Activated CD8-positive, alpha-beta memory T cell treated with anti-CD3 and anti-CD28 coated beads for 36 hours (primary cell): ENCODE results near the gene RNF39. TPM values are rescaled to one million over a fixed set of nuclear protein-coding genes. Genes with fewer than 3 reads are reported as not detected.

Source experiments
- CTCF ChIA-PET: fragments of 350-600 bp; sonication (Branson Sonifier 250); formaldehyde crosslinking; loops from one replicate; lab custom pipeline; 2021; ENCODE audit warnings: antibody characterized with exemption; lab: Charles Lee
- POLR2A ChIA-PET: fragments of 350-600 bp; sonication (Branson Sonifier 250); formaldehyde crosslinking; loops from one replicate; lab custom pipeline; 2021; ENCODE audit warnings: antibody characterized with exemption; lab: Charles Lee
- total RNA-seq, 2 experiments: library from RNA; stranded (reverse); gene quantifications; one replicate each; pipeline ENCODE4 v1.2.3, GENCODE V29; 2021

Gene RNF39
- total RNA-seq, 2 experiments from 2014 or later: not detected

GRCh38 chr6:30100585-30101443, 25.2 kb upstream of the RNF39 start:
- ChIA-PET POLR2A (no interaction called here), CTCF (interaction anchor here (1.5 to 6.5 kb wide), 2 partner anchors 25 to 31 kb away, joined by 5 to 136 read pairs; no protein-coding TSS in a partner anchor)

GRCh38 chr6:30100154-30100553, 24.6 kb upstream of the RNF39 start:
- ChIA-PET POLR2A (no interaction called here), CTCF (no interaction called here)

- POLR2A ChIA-PET: no interaction called here
- CTCF ChIA-PET: no interaction called here
Measured at GRCh38 chr6:30097902-30098768, 22.6 kb upstream of the RNF39 start.

- POLR2A ChIA-PET: no interaction called here
Measured at GRCh38 chr6:30096829-30097228, 21.3 kb upstream of the RNF39 start.

GRCh38 chr6:30093951-30094661, 18.5 kb upstream of the RNF39 start:
- POLR2A ChIA-PET: no interaction called here
- CTCF ChIA-PET: interaction anchor here (0.8 kb wide), 1 partner anchor 37 kb away, joined by 3 read pairs; no protein-coding TSS in a partner anchor

More at GRCh38 chr6:30096829-30097228, 21.3 kb upstream of the RNF39 start:
- CTCF ChIA-PET: interaction anchor here (0.8 to 1.3 kb wide), 2 partner anchors 31 to 35 kb away, joined by 4 read pairs; no protein-coding TSS in a partner anchor

- POLR2A ChIA-PET: no interaction called here
Measured at GRCh38 chr6:30092852-30093543, 17.4 kb upstream of the RNF39 start.

GRCh38 chr6:30091577-30092381, 16.2 kb upstream of the RNF39 start:
- POLR2A ChIA-PET: no interaction called here
- CTCF ChIA-PET: interaction anchor here (0.6 to 2.4 kb wide), 3 partner anchors 11 to 255 kb away, joined by 5 to 9 read pairs (median 6); no protein-coding TSS in a partner anchor

More at GRCh38 chr6:30092852-30093543, 17.4 kb upstream of the RNF39 start:
- CTCF ChIA-PET: interaction anchor here (2.4 kb wide), 1 partner anchor 38 kb away, joined by 9 read pairs; no protein-coding TSS in a partner anchor

- CTCF ChIA-PET: no interaction called here
Measured at GRCh38 chr6:30087876-30088275, 12.3 kb upstream of the RNF39 start.

GRCh38 chr6:30077218-30077617, 1.6 kb upstream of the RNF39 start:
- ChIA-PET CTCF (no interaction called here), POLR2A (no interaction called here)

More at GRCh38 chr6:30087876-30088275, 12.3 kb upstream of the RNF39 start:
- POLR2A ChIA-PET: no interaction called here

GRCh38 chr6:30075790-30076732, 492 bp upstream of the RNF39 start:
- ChIA-PET POLR2A (no interaction called here), CTCF (interaction anchor here (1.3 to 2.6 kb wide), 2 partner anchors 27 to 55 kb away, joined by 5 to 7 read pairs; no protein-coding TSS in a partner anchor)

GRCh38 chr6:30074331-30075093, 1.1 kb downstream of the RNF39 start:
- ChIA-PET CTCF (interaction anchor here (1.0 to 2.6 kb wide), 2 partner anchors 29 to 57 kb away, joined by 5 to 7 read pairs; no protein-coding TSS in a partner anchor), POLR2A (no interaction called here)

GRCh38 chr6:30073489-30074235, 1.9 kb downstream of the RNF39 start:
- CTCF ChIA-PET: interaction anchor here (1.0 to 2.6 kb wide), 2 partner anchors 29 to 57 kb away, joined by 5 to 7 read pairs; no protein-coding TSS in a partner anchor
- POLR2A ChIA-PET: no interaction called here

GRCh38 chr6:30071858-30072257, 3.7 kb downstream of the RNF39 start:
- ChIA-PET CTCF (no interaction called here), POLR2A (no interaction called here)

- ChIA-PET POLR2A (no interaction called here), CTCF (no interaction called here)
Measured at GRCh38 chr6:30071081-30071818, 4.3 kb downstream of the RNF39 start.
